Stomach (tissue), 9 donors: ENCODE results near the gene CEP112. TPM values are rescaled to one million over a fixed set of nuclear protein-coding genes. Genes with fewer than 3 reads are reported as not detected.

Experiments used
- DNase-seq, 2 donors: peaks; one replicate each; pipeline versions ENCODE4 v3.0.0 to v3.0.0-alpha.2; 2013 to 2019
- H3K27ac ChIP-seq, 5 donors: fragments of 200-600 bp in 4 of 5; sonication (generic) in 4 of 5; one replicate each; pipeline ENCODE4 v1.5.1; 2013 to 2019; ENCODE audit warnings: mild to moderate bottlenecking in 1 of 5, moderate library complexity in 1 of 5
- H3K27me3 ChIP-seq, 3 donors: fragments of 200-600 bp; sonication (generic); one replicate each; pipeline ENCODE4 v1.5.1; 2017 to 2019; ENCODE audit warnings: mixed run types in 1 of 3
- H3K36me3 ChIP-seq, 4 donors: fragments of 200-600 bp; sonication (generic); 1 replicate in 3 of 4; 2 replicates in 1 of 4; pipeline ENCODE4 v1.5.1; 2016 to 2019
- H3K4me1 ChIP-seq, 4 donors: fragments of 200-600 bp; sonication (generic); one replicate each; pipeline ENCODE4 v1.5.1; 2016 to 2019
- H3K4me3 ChIP-seq, 4 donors: fragments of 200-600 bp; sonication (generic) in 3 of 4; one replicate each; pipeline ENCODE4 v1.5.1; 2016 to 2019; ENCODE audit warnings: mild to moderate bottlenecking in 1 of 4
- H3K9me3 ChIP-seq, 4 donors: fragments of 200-600 bp; sonication (generic); one replicate each; pipeline ENCODE4 v1.5.1; 2016 to 2019
- EP300 ChIP-seq: sonication (generic); formaldehyde crosslinking; IDR thresholded peaks from one replicate; pipeline ENCODE4 v1.6.1; 2017; ENCODE audit warnings: antibody characterized with exemption
- POLR2A ChIP-seq, 4 donors: fragments of 450-650 bp; IDR thresholded peaks; one replicate each; pipeline ENCODE4 v1.6.1; 2016; ENCODE audit warnings: antibody characterized with exemption in 4 of 4, control low read depth in 2 of 4, mild to moderate bottlenecking in 1 of 4, moderate library complexity in 1 of 4
- POLR2AphosphoS5 ChIP-seq, 3 donors: sonication (generic); formaldehyde crosslinking; IDR thresholded peaks; one replicate each; pipeline ENCODE4 v1.6.1; 2016; ENCODE audit warnings: antibody characterized with exemption in 3 of 3
- whole genome bisulfite sequencing, 5 donors: extraction: QIAGEN DNeasy Blood & Tissue Kit in 3 of 5; methylation state at CpG; one replicate each; pipeline versions ENCODE4 v1.1.5 to v1.1.7; 2013 to 2018; 5-methylcytosine and 5-hydroxymethylcytosine counted together
- intact Hi-C: fragments of 100-400 bp; cut with DNase I; formaldehyde crosslinking; loops from one replicate; pipeline ENCODE4 v1.15.1; 2023; ENCODE audit warnings: low total_unique reads
- polyA plus RNA-seq, 3 donors: library from polyadenylated mRNA; stranded (reverse); fragments of 200-250 nt; gene quantifications; one replicate each; pipeline ENCODE4 v1.2.3, GENCODE V29; 2013
- total RNA-seq, 5 donors: library from RNA; depleted of rRNA; stranded (reverse); fragments of >200 nt; gene quantifications; one replicate each; pipeline versions ENCODE4 v1.1.0 to v1.2.3, GENCODE V29; 2014 to 2016
- TF ChIP-seq, protein P1 (sequence below), 7 experiments: fragments of 450-650 bp in 4 of 7; fragments of 200-600 bp in 3 of 7; sonication (generic) in 3 of 7; IDR thresholded peaks; one replicate each; pipeline ENCODE4 v1.5.1; 2016 to 2019; ENCODE audit warnings: antibody characterized with exemption in 7 of 7, control low read depth in 2 of 7, mild to moderate bottlenecking in 1 of 7
- donor health status: healthy with polysubstance abuse.
- donor health status: Bipolar disorder and iron deficiency.
- donor health status: healthy.

The CEP112 gene
- total and polyA plus RNA-seq, 8 donors, result 3.5 to 108 (median 13.3) TPM

DNA sequence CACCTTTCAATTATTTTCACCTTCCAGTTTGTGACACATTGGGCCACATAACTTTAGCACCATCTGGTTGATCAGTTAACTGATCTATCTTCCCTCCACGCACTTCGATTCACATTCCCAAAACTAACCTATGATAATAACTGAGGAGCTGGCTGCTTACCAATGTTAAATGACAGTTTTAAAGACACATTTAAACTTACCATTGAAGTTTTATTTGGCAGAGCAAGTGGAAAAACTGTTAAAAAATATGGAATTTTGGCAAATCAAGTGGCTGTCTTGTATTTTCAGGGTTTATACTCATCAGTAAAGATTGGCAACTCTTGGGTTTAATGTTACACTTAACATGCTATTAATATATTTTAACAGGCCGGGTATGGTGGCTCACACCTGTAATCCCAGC is 42.7 kb upstream of the CEP112 start:
- no peak for DNase-seq
- intact Hi-C loops, result no loop called here
- Histone ChIP-seq H3K9me3 (no peaks in the 10 kb centered on the region), H3K4me3 (no peak overlapping the region), H3K4me1 (peaks cover 0 to 3% (median 0%) of the 10 kb centered on the region in 4 donors), H3K36me3 (no peaks in the 10 kb centered on the region), H3K27ac (no peak overlapping the region), H3K27me3 (no peaks in the 10 kb centered on the region)
- TF ChIP-seq EP300 (no peak), POLR2AphosphoS5 (IDR thresholded peaks at IDR 0.05) (no peak), POLR2A (IDR thresholded peaks at IDR 0.05) (no peak)
- TF ChIP-seq, protein P1, sequence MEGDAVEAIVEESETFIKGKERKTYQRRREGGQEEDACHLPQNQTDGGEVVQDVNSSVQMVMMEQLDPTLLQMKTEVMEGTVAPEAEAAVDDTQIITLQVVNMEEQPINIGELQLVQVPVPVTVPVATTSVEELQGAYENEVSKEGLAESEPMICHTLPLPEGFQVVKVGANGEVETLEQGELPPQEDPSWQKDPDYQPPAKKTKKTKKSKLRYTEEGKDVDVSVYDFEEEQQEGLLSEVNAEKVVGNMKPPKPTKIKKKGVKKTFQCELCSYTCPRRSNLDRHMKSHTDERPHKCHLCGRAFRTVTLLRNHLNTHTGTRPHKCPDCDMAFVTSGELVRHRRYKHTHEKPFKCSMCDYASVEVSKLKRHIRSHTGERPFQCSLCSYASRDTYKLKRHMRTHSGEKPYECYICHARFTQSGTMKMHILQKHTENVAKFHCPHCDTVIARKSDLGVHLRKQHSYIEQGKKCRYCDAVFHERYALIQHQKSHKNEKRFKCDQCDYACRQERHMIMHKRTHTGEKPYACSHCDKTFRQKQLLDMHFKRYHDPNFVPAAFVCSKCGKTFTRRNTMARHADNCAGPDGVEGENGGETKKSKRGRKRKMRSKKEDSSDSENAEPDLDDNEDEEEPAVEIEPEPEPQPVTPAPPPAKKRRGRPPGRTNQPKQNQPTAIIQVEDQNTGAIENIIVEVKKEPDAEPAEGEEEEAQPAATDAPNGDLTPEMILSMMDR (IDR thresholded peaks at IDR 0.05), result no peak
- WGBS, 5 donors, result 87 to 98% (median 92%) methylated on average over 3 of the region's 3 CpGs

DNA sequence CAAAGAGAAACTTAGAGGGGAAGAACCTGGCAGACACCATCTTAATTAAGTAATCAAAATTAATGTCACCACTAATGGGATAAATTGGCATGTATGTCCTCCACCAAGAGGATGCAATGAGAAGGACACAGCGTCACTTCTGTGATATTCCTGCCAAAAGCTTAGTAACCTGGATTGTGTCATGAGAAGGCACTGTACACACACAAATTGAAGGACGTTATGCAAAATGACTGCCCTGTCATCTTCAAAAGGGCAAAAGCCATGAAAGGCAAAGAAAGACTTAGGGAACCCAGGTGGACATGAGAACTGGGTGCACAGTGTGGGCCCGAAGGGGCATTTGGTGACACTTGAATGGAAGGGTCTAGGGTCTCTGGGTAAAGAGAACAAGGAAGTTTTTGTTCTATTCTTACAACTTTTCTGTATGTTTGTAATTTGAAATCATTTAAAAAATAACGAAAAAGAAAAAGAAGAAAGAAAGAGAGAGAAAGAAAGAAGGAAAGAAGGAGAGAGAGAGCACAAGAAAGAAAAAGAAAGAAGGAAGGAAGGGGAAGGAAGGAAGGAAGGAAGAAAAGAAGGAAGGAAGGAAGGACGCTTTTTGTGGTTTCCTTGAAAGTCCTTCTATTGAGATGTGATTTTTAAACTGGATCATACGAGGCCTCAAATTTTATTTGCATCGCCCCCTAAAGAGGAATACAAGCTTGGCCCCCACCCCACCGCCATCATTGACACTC is 41.3 kb upstream of the CEP112 start:
- peaks cover 0 to 9% (median 4%) of the 10 kb centered on the region in 4 donors for H3K4me1 ChIP-seq
- H3K4me3 ChIP-seq, result no peak overlapping the region
- 78 to 83% (median 81%) methylated on average over 8 of the region's 8 CpGs for WGBS, 5 donors
- no peaks in the 10 kb centered on the region for H3K27me3 ChIP-seq
- no peaks in the 10 kb centered on the region for H3K36me3 ChIP-seq
- H3K9me3 ChIP-seq, result no peaks in the 10 kb centered on the region
- intact Hi-C loops, result no loop called here
- no peak for DNase-seq
- H3K27ac ChIP-seq, result no peak overlapping the region
- TF ChIP-seq POLR2AphosphoS5 (IDR thresholded peaks at IDR 0.05), result no peak
- TF ChIP-seq, protein P1 (IDR thresholded peaks at IDR 0.05), result no peak
- no peak for TF ChIP-seq POLR2A (IDR thresholded peaks at IDR 0.05)
- no peak for TF ChIP-seq EP300

DNA sequence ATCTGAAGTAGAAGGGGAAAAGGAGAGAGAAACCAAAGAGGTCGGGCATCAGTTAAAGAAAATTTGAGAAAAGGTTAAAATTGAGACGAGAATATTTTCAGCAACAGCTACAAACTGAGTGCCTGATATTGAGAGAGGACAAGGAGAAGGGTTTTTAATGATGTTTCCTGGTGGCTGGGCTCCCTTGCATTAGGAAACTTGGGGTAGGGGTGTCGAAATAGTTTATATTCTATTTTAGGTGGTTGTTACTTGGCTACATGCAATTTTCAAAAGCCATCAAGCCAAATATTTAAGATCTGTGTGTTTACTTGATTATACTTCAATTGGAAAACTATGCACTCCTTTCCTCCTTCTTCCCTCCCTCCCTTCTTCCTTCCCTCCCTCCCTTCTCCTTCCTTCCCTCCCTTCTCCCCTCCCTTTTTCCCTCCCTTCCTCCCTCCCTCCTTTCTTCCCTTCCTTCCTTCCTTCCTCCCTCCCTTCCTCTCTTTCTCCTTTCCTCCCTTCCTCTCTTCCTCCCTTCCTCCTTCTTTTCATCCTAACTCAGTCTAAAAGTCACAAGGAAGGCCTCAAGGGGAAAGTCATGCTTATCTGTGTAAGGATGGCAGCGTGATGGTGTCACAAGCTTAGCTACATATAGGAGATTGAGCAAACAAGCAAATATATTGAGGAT is 39.1 kb upstream of the CEP112 start:
- intact Hi-C loops, result no loop called here
- Histone ChIP-seq H3K4me3 (no peak overlapping the region), H3K9me3 (no peaks in the 10 kb centered on the region), H3K36me3 (no peaks in the 10 kb centered on the region), H3K4me1 (peaks cover 0 to 9% (median 4%) of the 10 kb centered on the region in 4 donors), H3K27me3 (no peaks in the 10 kb centered on the region), H3K27ac (no peak overlapping the region)
- DNase-seq, result no peak
- WGBS, 5 donors, result 84 to 92% (median 86%) methylated on average over 4 of the region's 4 CpGs
- TF ChIP-seq POLR2A (IDR thresholded peaks at IDR 0.05), result no peak
- TF ChIP-seq EP300, result no peak
- TF ChIP-seq POLR2AphosphoS5 (IDR thresholded peaks at IDR 0.05), result no peak
- TF ChIP-seq, protein P1 (IDR thresholded peaks at IDR 0.05), result no peak

DNA sequence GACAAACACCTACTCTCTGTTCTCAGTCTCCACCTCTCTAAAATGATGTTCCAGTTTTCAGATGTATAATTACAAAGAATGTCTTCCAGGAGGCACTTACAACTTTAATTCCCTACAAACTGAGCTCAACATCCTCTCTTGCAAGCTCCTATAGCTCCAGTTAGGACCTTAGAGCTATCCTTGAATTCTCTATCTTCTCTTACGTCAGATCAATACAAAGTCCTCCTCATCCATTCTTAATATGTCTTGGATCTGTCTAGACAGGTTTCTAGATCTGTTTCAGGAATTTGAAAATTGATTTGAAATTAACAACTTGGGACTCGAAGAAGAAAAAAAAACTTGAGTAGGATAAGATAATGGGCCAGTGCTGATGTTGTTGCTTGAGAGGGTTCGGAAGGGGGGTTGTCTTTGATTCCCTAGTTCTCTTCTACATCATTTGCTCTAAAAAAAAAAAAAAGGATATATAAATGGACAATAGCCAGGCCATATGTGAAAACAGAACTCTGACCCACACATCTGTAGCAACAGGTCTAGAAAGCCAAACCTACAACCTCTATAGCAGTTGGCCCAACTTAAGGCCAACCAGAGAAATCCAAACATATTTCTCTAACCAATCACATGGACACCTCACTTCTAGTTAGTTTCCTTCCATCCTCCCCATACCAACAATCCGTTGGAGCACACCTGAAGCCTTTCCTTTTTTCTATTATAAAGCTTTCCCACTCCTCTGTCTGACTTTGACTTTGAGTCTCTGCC is 38.0 kb upstream of the CEP112 start:
- H3K4me3 ChIP-seq, result no peak overlapping the region
- DNase-seq, result no peak
- no peak overlapping the region for H3K27ac ChIP-seq

More for the DNA sequence above, 38.0 kb upstream of the CEP112 start:
- H3K27me3 ChIP-seq, result no peaks in the 10 kb centered on the region
- intact Hi-C loops, result no loop called here
- no peaks in the 10 kb centered on the region for H3K9me3 ChIP-seq
- 81 to 85% (median 84%) methylated on average over 4 of the region's 4 CpGs for WGBS, 5 donors
- TF ChIP-seq POLR2AphosphoS5 (IDR thresholded peaks at IDR 0.05) (no peak), POLR2A (IDR thresholded peaks at IDR 0.05) (no peak)
- peaks cover 0 to 9% (median 4%) of the 10 kb centered on the region in 4 donors for H3K4me1 ChIP-seq
- no peaks in the 10 kb centered on the region for H3K36me3 ChIP-seq
